Spleen (tissue), 11 donors: Measurements from ENCODE around the gene SCN4A. TPM values are rescaled to one million over a fixed set of nuclear protein-coding genes. Genes with fewer than 3 reads are reported as not detected.

ENCODE experiments used
- DNase-seq: peaks from one replicate; pipeline ENCODE4 v3.0.0-alpha.2; 2020
- H3K27ac ChIP-seq, 8 donors: fragments of 200-600 bp; sonication (generic) in 7 of 8; 1 replicate in 4 of 8; 2 replicates in 4 of 8; pipeline versions ENCODE4 v1.5.0 to v1.8.0; 2016 to 2021; ENCODE audit warnings: inconsistent platforms in 4 of 8, mild to moderate bottlenecking in 4 of 8, moderate library complexity in 1 of 8
- H3K27me3 ChIP-seq, 7 donors: fragments of 200-600 bp; sonication (generic) in 6 of 7; replicated peaks in 1 of 7; 1 replicate in 4 of 7; 2 replicates in 3 of 7; pipeline versions ENCODE4 v1.5.0 to v1.8.0; 2016 to 2021; ENCODE audit warnings: inconsistent platforms in 3 of 7, mild to moderate bottlenecking in 1 of 7
- H3K36me3 ChIP-seq, 6 donors: fragments of 200-600 bp; sonication (generic) in 5 of 6; 1 replicate in 4 of 6; 2 replicates in 2 of 6; pipeline versions ENCODE4 v1.5.0 to v1.8.0; 2016 to 2021; ENCODE audit warnings: inconsistent platforms in 2 of 6
- H3K4me1 ChIP-seq, 6 donors: fragments of 200-600 bp; sonication (generic) in 5 of 6; 1 replicate in 3 of 6; 2 replicates in 3 of 6; pipeline versions ENCODE4 v1.5.0 to v1.8.0; 2016 to 2021; ENCODE audit warnings: inconsistent platforms in 3 of 6
- H3K4me3 ChIP-seq, 8 donors: fragments of 200-600 bp; sonication (generic) in 7 of 8; 1 replicate in 4 of 8; 2 replicates in 4 of 8; pipeline versions ENCODE4 v1.5.0 to v1.8.0; 2016 to 2021; ENCODE audit warnings: inconsistent platforms in 4 of 8, mild to moderate bottlenecking in 4 of 8, moderate library complexity in 2 of 8
- H3K9me3 ChIP-seq, 8 donors: fragments of 200-600 bp; sonication (generic) in 7 of 8; 1 replicate in 4 of 8; 2 replicates in 4 of 8; pipeline versions ENCODE4 v1.5.0 to v1.8.0; 2016 to 2021; ENCODE audit warnings: inconsistent platforms in 4 of 8
- CTCF ChIP-seq, 11 experiments: fragments of 200-600 bp in 7 of 11; fragments of 450-650 bp in 4 of 11; sonication (generic) in 4 of 11; IDR thresholded peaks in 8 of 11; conservative IDR thresholded peaks in 3 of 11; 1 replicate in 7 of 11; 2 replicates in 4 of 11; pipeline versions ENCODE4 v1.4.0 to v1.8.0; 2016 to 2021; ENCODE audit warnings: antibody characterized with exemption in 11 of 11, inconsistent platforms in 4 of 11, mild to moderate bottlenecking in 1 of 11
- POLR2A ChIP-seq, 3 donors: fragments of 450-650 bp; IDR thresholded peaks; one replicate each; pipeline ENCODE4 v1.5.1; 2017; ENCODE audit warnings: antibody characterized with exemption in 3 of 3, mild to moderate bottlenecking in 1 of 3
- POLR2AphosphoS5 ChIP-seq, 3 donors: sonication (generic); formaldehyde crosslinking; IDR thresholded peaks; one replicate each; pipeline ENCODE4 v1.5.1; 2017; ENCODE audit warnings: antibody characterized with exemption in 3 of 3
- WGBS, 5 donors: extraction: QIAGEN DNeasy Blood & Tissue Kit in 3 of 5; methylation state at CpG; one replicate each; pipeline versions ENCODE4 v1.1.5 to v1.1.7; 2013 to 2018; 5-methylcytosine and 5-hydroxymethylcytosine counted together
- intact Hi-C: fragments of 100-400 bp; cut with DNase I; formaldehyde crosslinking; loops from one replicate; pipeline ENCODE4 v1.15.0; 2023; ENCODE audit warnings: low total_unique reads
- polyA plus RNA-seq, 3 donors: library from polyadenylated mRNA; stranded (reverse); fragments of 200-250 nt; gene quantifications; one replicate each; pipeline ENCODE4 v1.2.1, GENCODE V29; 2013
- total RNA-seq, 7 donors: library from RNA; depleted of rRNA in 3 of 7; stranded (reverse); fragments of >200 nt in 3 of 7; fragmentation: NEBNext Ultra II Directional in 4 of 7; extraction: Animal tissue kit (Norgen Biotek cat#: 25700) in 4 of 7; gene quantifications; one replicate each; pipeline versions ENCODE4 v1.1.0 to v1.2.1, GENCODE V29; 2016 to 2021
- donor health status: healthy with polysubstance abuse.
- donor health status: DM: no; HTN: no; CAD: no; lungs with moderate emphysema.
- donor health status: DM: no; HTN: no; CAD: no.
- donor health status: Bipolar disorder and iron deficiency.
- donor health status: healthy.
- donor health status: DM: no; HTN: no; CAD: no.
- donor health status: DM: yes; HTN: yes; CAD: no.

SCN4A gene
- total and polyA plus RNA-seq, 10 donors, result 0.14 to 4.0 (median 0.86) TPM

- DNase-seq, result peak; percentile 93
- peak within 1 kb of the TSS; percentile 60 to 82 (median 72) for H3K4me3 ChIP-seq
- intact Hi-C loops, result no loop called here
- peaks cover 0 to 18% (median 11%) of the 10 kb centered on the region in 6 donors for H3K36me3 ChIP-seq
- no peaks in the 10 kb centered on the region for H3K9me3 ChIP-seq
- H3K27me3 ChIP-seq, result peaks cover 0 to 26% (median 0%) of the 10 kb centered on the region in 7 donors
- no peak for TF ChIP-seq POLR2A (IDR thresholded peaks at IDR 0.05)
- TF ChIP-seq CTCF (IDR thresholded peaks at IDR 0.05 in 8 of 11, conservative IDR thresholded peaks at IDR 0.05 in 3 of 11), result peak in 1 of 11 experiments; percentile 5
- TF ChIP-seq POLR2AphosphoS5 (IDR thresholded peaks at IDR 0.05), result peak; percentile 80 to 88 (median 87)
- H3K4me1 ChIP-seq, result peaks cover 8 to 76% (median 55%) of the 10 kb centered on the region in 6 donors
- WGBS, 5 donors, result 0 to 1% (median 1%) methylated on average over 12 to 43 of the region's 43 CpGs
- peak within 1 kb of the TSS in 7 of 8 donors; percentile 35 to 82 (median 73) for H3K27ac ChIP-seq
These were observed 25.5 kb upstream of the SCN4A start, which contains the start of gene PRR29 for GRCh38 chr17:63998050-63998720. Gene PRR29, plus strand, starts transcription at chr17:63998351. Its CDS starts 14 bp downstream, at chr17:63998365.

- Histone ChIP-seq H3K27me3 (peaks cover 0 to 26% (median 0%) of the 10 kb centered on the region in 7 donors), H3K36me3 (peaks cover 0 to 11% (median 5%) of the 10 kb centered on the region in 6 donors), H3K4me3 (peak overlapping the region in 7 of 8 donors; percentile 60 to 82 (median 70)), H3K27ac (peak overlapping the region in 7 of 8 donors; percentile 35 to 82 (median 73)), H3K4me1 (peaks cover 8 to 73% (median 51%) of the 10 kb centered on the region in 6 donors), H3K9me3 (no peaks in the 10 kb centered on the region)
- DNase-seq, result peak; percentile 80
- intact Hi-C loops, result no loop called here
- 17 to 36% (median 19%) methylated on average over 16 to 19 of the region's 19 CpGs for WGBS, 5 donors
- TF ChIP-seq POLR2AphosphoS5 (IDR thresholded peaks at IDR 0.05) (peak in 1 of 3 donors; percentile 3), CTCF (IDR thresholded peaks at IDR 0.05 in 8 of 11, conservative IDR thresholded peaks at IDR 0.05 in 3 of 11) (no peak), POLR2A (IDR thresholded peaks at IDR 0.05) (no peak)
These were observed 24.8 kb upstream of the SCN4A start for GRCh38 chr17:63997341-63998048.

- H3K27me3 ChIP-seq, result peaks cover 0 to 26% (median 0%) of the 10 kb centered on the region in 7 donors
- DNase-seq, result peak; percentile 41
- peaks cover 0 to 2% (median 0%) of the 10 kb centered on the region in 6 donors for H3K36me3 ChIP-seq
- peaks cover 8 to 72% (median 42%) of the 10 kb centered on the region in 6 donors for H3K4me1 ChIP-seq
- H3K4me3 ChIP-seq, result no peak overlapping the region
- 91 to 97% (median 95%) methylated on average over 11 of the region's 11 CpGs for WGBS, 5 donors
- no peak for TF ChIP-seq POLR2A (IDR thresholded peaks at IDR 0.05)
- TF ChIP-seq POLR2AphosphoS5 (IDR thresholded peaks at IDR 0.05), result no peak
- no peak for TF ChIP-seq CTCF (IDR thresholded peaks at IDR 0.05 in 8 of 11, conservative IDR thresholded peaks at IDR 0.05 in 3 of 11)
- intact Hi-C loops, result no loop called here
- peak overlapping the region in 2 of 8 donors; percentile 80 to 82 for H3K27ac ChIP-seq
- no peaks in the 10 kb centered on the region for H3K9me3 ChIP-seq
These were observed 23.9 kb upstream of the SCN4A start for GRCh38 chr17:63996430-63997182.
